ENCODE results near the gene ZNF280A. TPM values are rescaled to one million over a fixed set of nuclear protein-coding genes. Genes with fewer than 3 reads are reported as not detected.

The ZNF280A gene
- total RNA-seq, 2 experiments from 2014 or later = not detected

Other genes with a start within 250 kb of the ZNF280A start
- 1 to 10 TPM; 2.1 to 2.4 TPM for gene ZNF280B, start 11.5 kb downstream of the ZNF280A start, total RNA-seq
- not detected for gene PRAME, start 39.0 kb upstream of the ZNF280A start, total RNA-seq
- gene GGTLC2, start 124.3 kb upstream of the ZNF280A start, total RNA-seq = not detected

Measured in activated CD4-positive, alpha-beta memory T cell treated with anti-CD3 and anti-CD28 coated beads for 36 hours (primary cell).